ENCODE data around the gene PRSS36. TPM values are rescaled to one million over a fixed set of nuclear protein-coding genes. Genes with fewer than 3 reads are reported as not detected.

PRSS36 gene
- total and polyA plus RNA-seq, 9 of the 15 experiments (the other 6 are each of a cell fraction or from before 2014, with no cell fraction given): 0.09 to 1.2 (median 0.54) TPM; not detected in 2

GRCh38 chr16:31134625-31135534 is 15.0 kb downstream of the PRSS36 start (continued):
- no peak for TF ChIP-seq ATF6 (CRISPR knock-in tag; IDR thresholded peaks at IDR 0.05)
- TF ChIP-seq PRDM10 (IDR thresholded peaks at IDR 0.05; ENCODE audit: partially characterized antibody): peak; percentile 63
- TF ChIP-seq BHLHE40 (IDR thresholded peaks at IDR 0.05; ENCODE audit: low read length): peak; percentile 91

All from K562 (cell line).